Measurements from ENCODE around the gene PALD1.
"Not testable (repeated sequence)": the region's sequence is repeated elsewhere in the genome, so short reads cannot be mapped to it uniquely, and the experiment has no call there.

The PALD1 gene

GRCh38 chr10:70575874-70576802, 97.6 kb downstream of the PALD1 start:
- peak; percentile 52 to 63 for DNase-seq

GRCh38 chr10:70576803-70577517, 98.4 kb downstream of the PALD1 start:
- peak in 1 of 2 donors; percentile 10 for DNase-seq

- DNase-seq = peak; percentile 37 to 60
Measured at GRCh38 chr10:70578371-70578947, 99.9 kb downstream of the PALD1 start.

- DNase-seq = peak in 1 of 2 donors; percentile 43
Measured at GRCh38 chr10:70579234-70580002, 100.9 kb downstream of the PALD1 start.

GRCh38 chr10:70581176-70581575, 102.6 kb downstream of the PALD1 start:
- DNase-seq = not testable (repeated sequence)

- no peak for DNase-seq
Measured at GRCh38 chr10:70582793-70583668, 104.5 kb downstream of the PALD1 start.

GRCh38 chr10:70583669-70584037, 105.1 kb downstream of the PALD1 start:
- DNase-seq = no peak

GRCh38 chr10:70584366-70584765, 105.8 kb downstream of the PALD1 start:
- DNase-seq = no peak

GRCh38 chr10:70584909-70585544, 106.5 kb downstream of the PALD1 start:
- DNase-seq = peak in 1 of 2 donors; percentile 11

GRCh38 chr10:70585578-70586169, 107.1 kb downstream of the PALD1 start:
- DNase-seq = no peak

GRCh38 chr10:70586348-70586930, 107.9 kb downstream of the PALD1 start:
- no peak for DNase-seq

- no peak for DNase-seq
Measured at GRCh38 chr10:70587045-70587658, 108.6 kb downstream of the PALD1 start.

GRCh38 chr10:70588255-70588654, 109.7 kb downstream of the PALD1 start:
- no peak for DNase-seq

- DNase-seq = no peak
Measured at GRCh38 chr10:70588859-70589570, 110.4 kb downstream of the PALD1 start.

- no peak for DNase-seq
Measured at GRCh38 chr10:70589762-70590654, 111.4 kb downstream of the PALD1 start.

GRCh38 chr10:70590655-70591416, 112.3 kb downstream of the PALD1 start:
- DNase-seq = no peak

- no peak for DNase-seq
Measured at GRCh38 chr10:70592186-70592735, 113.7 kb downstream of the PALD1 start.
